Measurements from ENCODE around the gene CRTC1.

DNA sequence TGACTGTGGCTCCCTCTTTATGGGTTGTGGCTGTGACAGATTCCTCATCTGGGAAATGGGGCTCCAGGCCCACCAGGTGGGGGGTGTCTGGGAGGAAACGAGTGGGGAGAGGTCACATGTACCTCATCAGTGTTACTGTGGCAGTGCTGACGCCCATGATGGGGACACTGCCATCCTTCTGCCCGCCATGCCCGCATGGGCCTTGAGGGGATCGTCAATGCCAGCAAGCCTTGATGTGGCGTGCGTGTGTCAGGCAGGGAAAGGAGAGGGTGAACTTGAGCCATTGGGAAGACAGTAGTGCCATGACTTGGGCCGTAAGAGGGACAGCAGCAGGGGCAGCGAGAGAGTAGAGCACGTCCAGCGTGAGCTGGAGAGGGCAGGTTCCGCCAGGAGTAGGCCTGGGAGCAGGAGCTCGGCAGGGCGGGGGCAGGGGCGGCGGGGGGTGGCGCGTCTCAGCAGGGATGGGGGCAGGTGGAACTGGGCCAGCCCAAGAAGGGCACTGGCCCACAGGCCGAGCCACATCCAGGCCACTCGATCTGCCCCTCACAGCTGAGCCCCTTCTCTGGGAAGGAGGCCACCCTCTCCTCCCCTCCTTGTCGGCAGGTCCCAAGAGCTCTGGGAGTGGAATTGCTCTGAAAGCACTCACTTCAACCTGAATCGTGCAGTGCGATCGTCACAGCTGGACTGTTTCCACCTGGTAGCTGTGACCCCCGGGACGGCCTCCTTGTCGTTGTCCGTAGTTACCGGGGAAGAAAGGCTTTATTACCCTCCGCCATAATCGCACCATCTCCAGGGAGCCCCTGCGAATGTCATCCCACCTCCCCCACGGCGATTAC is 36.7 kb upstream of the CRTC1 start:
- TF ChIP-seq, protein P1, sequence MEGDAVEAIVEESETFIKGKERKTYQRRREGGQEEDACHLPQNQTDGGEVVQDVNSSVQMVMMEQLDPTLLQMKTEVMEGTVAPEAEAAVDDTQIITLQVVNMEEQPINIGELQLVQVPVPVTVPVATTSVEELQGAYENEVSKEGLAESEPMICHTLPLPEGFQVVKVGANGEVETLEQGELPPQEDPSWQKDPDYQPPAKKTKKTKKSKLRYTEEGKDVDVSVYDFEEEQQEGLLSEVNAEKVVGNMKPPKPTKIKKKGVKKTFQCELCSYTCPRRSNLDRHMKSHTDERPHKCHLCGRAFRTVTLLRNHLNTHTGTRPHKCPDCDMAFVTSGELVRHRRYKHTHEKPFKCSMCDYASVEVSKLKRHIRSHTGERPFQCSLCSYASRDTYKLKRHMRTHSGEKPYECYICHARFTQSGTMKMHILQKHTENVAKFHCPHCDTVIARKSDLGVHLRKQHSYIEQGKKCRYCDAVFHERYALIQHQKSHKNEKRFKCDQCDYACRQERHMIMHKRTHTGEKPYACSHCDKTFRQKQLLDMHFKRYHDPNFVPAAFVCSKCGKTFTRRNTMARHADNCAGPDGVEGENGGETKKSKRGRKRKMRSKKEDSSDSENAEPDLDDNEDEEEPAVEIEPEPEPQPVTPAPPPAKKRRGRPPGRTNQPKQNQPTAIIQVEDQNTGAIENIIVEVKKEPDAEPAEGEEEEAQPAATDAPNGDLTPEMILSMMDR (IDR thresholded peaks at IDR 0.05) = no peak
- TF ChIP-seq POLR2A (IDR thresholded peaks at IDR 0.05) = no peak
